ENCODE results near the gene C1QL1.

C1QL1 gene

GRCh38 chr17:44988044-44988942, 20.2 kb upstream of the C1QL1 start:
- DNase-seq: no peak

- no peak for DNase-seq
Measured at GRCh38 chr17:44983563-44983962, 15.5 kb upstream of the C1QL1 start.

- DNase-seq: no peak
Measured at GRCh38 chr17:44982113-44982702, 14.1 kb upstream of the C1QL1 start.

GRCh38 chr17:44981221-44981968, 13.3 kb upstream of the C1QL1 start:
- no peak for DNase-seq

GRCh38 chr17:44979426-44979995, 11.4 kb upstream of the C1QL1 start:
- no peak for DNase-seq

GRCh38 chr17:44978807-44979206, 10.7 kb upstream of the C1QL1 start:
- DNase-seq: no peak

- no peak for DNase-seq
Measured at GRCh38 chr17:44977814-44978550, 9.9 kb upstream of the C1QL1 start.

- no peak for DNase-seq
Measured at GRCh38 chr17:44977065-44977464, 9.0 kb upstream of the C1QL1 start.

- DNase-seq: no peak
Measured at GRCh38 chr17:44976206-44976605, 8.1 kb upstream of the C1QL1 start.

GRCh38 chr17:44972953-44973352, 4.8 kb upstream of the C1QL1 start:
- no peak for DNase-seq

- no peak for DNase-seq
Measured at GRCh38 chr17:44971776-44972483, 3.8 kb upstream of the C1QL1 start.

- DNase-seq: no peak
Measured at GRCh38 chr17:44970136-44970741, 2.1 kb upstream of the C1QL1 start.

GRCh38 chr17:44969144-44969780, 1.2 kb upstream of the C1QL1 start:
- no peak for DNase-seq

- DNase-seq: no peak
Measured at GRCh38 chr17:44967907-44968224, 237 bp downstream of the C1QL1 start.

GRCh38 chr17:44967026-44967906, 837 bp downstream of the C1QL1 start:
- no peak for DNase-seq

GRCh38 chr17:44966348-44967025, 1.6 kb downstream of the C1QL1 start:
- no peak for DNase-seq

GRCh38 chr17:44965481-44966234, 2.4 kb downstream of the C1QL1 start:
- DNase-seq: no peak

GRCh38 chr17:44961921-44962350, 6.2 kb downstream of the C1QL1 start:
- DNase-seq: no peak

- no peak for DNase-seq
Measured at GRCh38 chr17:44960691-44961090, 7.4 kb downstream of the C1QL1 start.
